Caco-2 (cell line): ENCODE measurements around the gene TBC1D2. TPM values are rescaled to one million over a fixed set of nuclear protein-coding genes. Genes with fewer than 3 reads are reported as not detected.
A peak's percentile ranks its signal among the peaks of the same experiment; 100 is the strongest.

Experiments
- BruUV-seq: library from RNA; stranded (reverse); fragments of 400-500 nt; replicated peaks from 2 replicates; lab custom pipeline; 2021; lab: Mats Ljungman, UMichigan
- CTCF ChIA-PET: fragments of 300-600 bp; sonication (Branson Sonifier 250); formaldehyde crosslinking; loops from one replicate; lab custom pipeline; 2022; ENCODE audit warnings: antibody characterized with exemption; lab: Charles Lee
- POLR2A ChIA-PET: fragments of 300-600 bp; sonication (Branson Sonifier 250); formaldehyde crosslinking; loops from one replicate; lab custom pipeline; 2022; ENCODE audit warnings: antibody characterized with exemption; lab: Charles Lee
- DNase-seq, 2 experiments: peaks; one replicate each; pipeline versions ENCODE4 v3.0.0 to v3.0.0-alpha.2; 2020 to 2022
- H3K27me3 ChIP-seq: replicated peaks from 2 replicates; pipeline ENCODE4 v1.6.0; 2011; ENCODE audit warnings: low read length; ENCODE audit not compliant: control insufficient read depth, insufficient read depth
- H3K36me3 ChIP-seq: 2 replicates; pipeline ENCODE4 v1.5.1; 2011; ENCODE audit warnings: low read length; ENCODE audit not compliant: control insufficient read depth, insufficient read depth
- H3K4me1 ChIP-seq: fragments of 250-450 bp; sonication (Bioruptor Pico); 2 replicates; pipeline ENCODE4 v1.5.1; 2020; ENCODE audit warnings: mild to moderate bottlenecking
- H3K4me3 ChIP-seq: 2 replicates; pipeline ENCODE4 v1.5.1; 2011; ENCODE audit warnings: low read depth, mild to moderate bottlenecking, control low read depth, low read length
- H3K9me3 ChIP-seq: fragments of 250-450 bp; sonication (Bioruptor Pico); 2 replicates; pipeline ENCODE4 v1.5.1; 2020; ENCODE audit warnings: mild to moderate bottlenecking, moderate library complexity
- H3K27ac Mint-ChIP-seq: one replicate; pipeline ENCODE4 v1.8.0; 2022; ENCODE audit warnings: mixed read lengths; ENCODE audit not compliant: unreplicated experiment
- H3K27me3 Mint-ChIP-seq: one replicate; pipeline ENCODE4 v1.8.0; 2022; ENCODE audit warnings: mixed read lengths; ENCODE audit not compliant: insufficient read depth, unreplicated experiment
- H3K36me3 Mint-ChIP-seq: one replicate; pipeline ENCODE4 v1.8.0; 2022; ENCODE audit warnings: mild to moderate bottlenecking, mixed read lengths; ENCODE audit not compliant: insufficient read depth, unreplicated experiment
- H3K4me1 Mint-ChIP-seq: one replicate; pipeline ENCODE4 v1.8.0; 2022; ENCODE audit warnings: low read depth, mixed read lengths; ENCODE audit not compliant: unreplicated experiment
- H3K4me3 Mint-ChIP-seq: one replicate; pipeline ENCODE4 v1.8.0; 2022; ENCODE audit warnings: mild to moderate bottlenecking, moderate library complexity, mixed read lengths; ENCODE audit not compliant: unreplicated experiment
- H3K9me3 Mint-ChIP-seq: one replicate; pipeline ENCODE4 v1.8.0; 2022; ENCODE audit warnings: mixed read lengths; ENCODE audit not compliant: unreplicated experiment
- intact Hi-C: fragments of 100-400 bp; cut with micrococcal nuclease; formaldehyde crosslinking; loops from one replicate; pipeline ENCODE4 v1.10.0; 2022; ENCODE audit not compliant: unreplicated experiment
- total RNA-seq: library from RNA; stranded (reverse); gene quantifications from 2 replicates; pipeline ENCODE4 v1.2.3, GENCODE V29; 2022
- TF ChIP-seq, protein P1 (sequence below), 2 experiments: fragments of 200-600 bp in 1 of 2; IDR thresholded peaks; 1 replicate in 1 of 2; 2 replicates in 1 of 2; pipeline versions ENCODE4 v1.5.1 to v1.8.0; 2011 to 2022; ENCODE audit warnings: antibody characterized with exemption in 1 of 2, control low read depth in 1 of 2, inconsistent platforms in 1 of 2, low read depth in 1 of 2, low read length in 1 of 2, mild to moderate bottlenecking in 1 of 2, moderate library complexity in 1 of 2; ENCODE audit not compliant: insufficient read depth in 1 of 2, severe bottlenecking in 1 of 2, unreplicated experiment in 1 of 2

The TBC1D2 gene
- total RNA-seq, 1 experiment from 2014 or later: 8.5 TPM

DNA sequence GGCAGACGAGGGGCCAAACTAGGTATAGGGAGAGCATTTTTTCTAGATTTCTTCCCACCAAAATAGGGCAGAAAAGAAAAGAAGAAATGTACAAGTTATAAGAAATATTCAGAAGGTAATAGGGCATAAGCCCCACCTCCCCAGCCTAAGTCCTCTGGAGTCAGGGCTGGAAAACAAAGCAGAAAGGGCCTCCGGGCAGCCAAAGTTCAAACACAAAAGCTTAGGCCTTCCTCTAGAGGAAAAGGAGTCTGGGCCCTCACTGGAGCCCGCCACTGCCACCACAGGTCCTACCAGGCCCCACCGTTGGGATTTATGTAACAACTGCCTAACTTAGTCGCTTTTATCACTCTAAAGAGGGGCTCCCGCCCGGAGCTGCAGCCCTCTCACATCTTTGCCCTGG, 27.6 kb downstream of the TBC1D2 start:
- no TSS peak for BruUV-seq

DNA sequence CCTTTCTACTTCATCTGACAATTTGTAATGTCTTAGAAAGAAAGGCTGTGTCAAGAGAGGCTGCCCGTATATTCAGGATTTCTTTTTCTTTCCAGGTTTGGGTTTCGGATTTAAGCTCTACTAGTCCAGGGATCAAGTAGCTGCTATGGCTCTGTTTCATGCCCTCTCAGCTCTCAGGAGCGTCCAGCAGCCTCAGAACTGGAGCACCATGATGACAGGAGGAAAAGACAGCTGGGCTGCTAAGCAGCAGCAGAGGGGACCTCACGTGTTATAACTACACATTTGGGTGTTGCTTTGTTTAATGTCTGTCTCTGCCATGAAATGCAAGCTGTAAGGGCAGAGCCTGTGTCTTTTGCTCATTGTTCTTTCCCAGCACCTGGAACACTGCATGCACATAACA, 28.5 kb downstream of the TBC1D2 start:
- no peak overlapping the region for H3K4me3 Mint-ChIP-seq

More for the DNA sequence above, 27.6 kb downstream of the TBC1D2 start:
- Histone ChIP-seq H3K27me3 (no peaks in the 10 kb centered on the region), H3K4me1 (peaks cover 81% of the 10 kb centered on the region), H3K36me3 (peaks cover 1% of the 10 kb centered on the region; the same call in 1 of the 2 replicates), H3K9me3 (no peaks in the 10 kb centered on the region), H3K4me3 (no peak overlapping the region)
- TF ChIP-seq, protein P1, sequence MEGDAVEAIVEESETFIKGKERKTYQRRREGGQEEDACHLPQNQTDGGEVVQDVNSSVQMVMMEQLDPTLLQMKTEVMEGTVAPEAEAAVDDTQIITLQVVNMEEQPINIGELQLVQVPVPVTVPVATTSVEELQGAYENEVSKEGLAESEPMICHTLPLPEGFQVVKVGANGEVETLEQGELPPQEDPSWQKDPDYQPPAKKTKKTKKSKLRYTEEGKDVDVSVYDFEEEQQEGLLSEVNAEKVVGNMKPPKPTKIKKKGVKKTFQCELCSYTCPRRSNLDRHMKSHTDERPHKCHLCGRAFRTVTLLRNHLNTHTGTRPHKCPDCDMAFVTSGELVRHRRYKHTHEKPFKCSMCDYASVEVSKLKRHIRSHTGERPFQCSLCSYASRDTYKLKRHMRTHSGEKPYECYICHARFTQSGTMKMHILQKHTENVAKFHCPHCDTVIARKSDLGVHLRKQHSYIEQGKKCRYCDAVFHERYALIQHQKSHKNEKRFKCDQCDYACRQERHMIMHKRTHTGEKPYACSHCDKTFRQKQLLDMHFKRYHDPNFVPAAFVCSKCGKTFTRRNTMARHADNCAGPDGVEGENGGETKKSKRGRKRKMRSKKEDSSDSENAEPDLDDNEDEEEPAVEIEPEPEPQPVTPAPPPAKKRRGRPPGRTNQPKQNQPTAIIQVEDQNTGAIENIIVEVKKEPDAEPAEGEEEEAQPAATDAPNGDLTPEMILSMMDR (IDR thresholded peaks at IDR 0.05; ENCODE audit: insufficient read depth in 1 of 2, low read depth in 1 of 2, low read length in 1 of 2, severe bottlenecking in 1 of 2, unreplicated experiment in 1 of 2): no peak
- H3K27ac Mint-ChIP-seq: peak overlapping the region; percentile 66
- H3K27me3 Mint-ChIP-seq: no peaks in the 10 kb centered on the region
- peaks cover 8% of the 10 kb centered on the region for H3K36me3 Mint-ChIP-seq
- ChIA-PET CTCF (interaction anchor here (0.6 kb wide), 1 partner anchor 18 kb away, joined by 11 read pairs; no protein-coding TSS in a partner anchor), POLR2A (interaction anchor here (1.3 kb wide), 1 partner anchor 28 kb away, joined by 4 read pairs; the partner anchor contains the start of gene TBC1D2)
- no peaks in the 10 kb centered on the region for H3K9me3 Mint-ChIP-seq
- intact Hi-C loops: loop anchor here (2.0 kb wide), 1 partner anchor 27 kb away; the partner anchor contains the start of gene TBC1D2
- DNase-seq: peak; percentile 40 to 56
- H3K4me3 Mint-ChIP-seq: peak overlapping the region; percentile 16
- peaks cover 44% of the 10 kb centered on the region for H3K4me1 Mint-ChIP-seq

DNA sequence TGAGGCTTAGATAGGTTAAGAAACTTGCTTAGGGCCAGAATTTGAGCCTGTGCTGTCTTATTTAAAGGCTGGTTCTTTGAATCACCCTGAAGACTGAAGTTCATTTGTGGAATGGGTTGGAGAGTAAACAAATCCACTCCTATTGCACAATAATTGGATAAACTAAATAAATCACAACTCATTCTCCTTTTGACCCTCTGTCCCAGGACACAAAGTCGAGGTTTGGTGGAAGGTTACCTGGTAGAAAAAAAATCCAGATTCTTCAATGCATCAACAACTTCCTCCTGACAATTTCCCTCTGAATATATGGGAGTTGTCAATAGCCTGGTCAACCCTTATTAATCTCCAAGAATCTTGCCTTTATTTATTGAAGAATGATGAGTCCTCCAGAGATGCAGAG, 28.9 kb downstream of the TBC1D2 start:
- CTCF ChIA-PET: no interaction called here
- POLR2A ChIA-PET: no interaction called here
- Histone ChIP-seq H3K4me3 (no peak overlapping the region), H3K27me3 (no peaks in the 10 kb centered on the region), H3K36me3 (no peaks in the 10 kb centered on the region), H3K9me3 (no peaks in the 10 kb centered on the region), H3K4me1 (peaks cover 79% of the 10 kb centered on the region)
- intact Hi-C loops: no loop called here
- H3K9me3 Mint-ChIP-seq: no peaks in the 10 kb centered on the region
- TF ChIP-seq, protein P1 (IDR thresholded peaks at IDR 0.05; ENCODE audit: insufficient read depth in 1 of 2, low read depth in 1 of 2, low read length in 1 of 2, severe bottlenecking in 1 of 2, unreplicated experiment in 1 of 2): no peak
- no peaks in the 10 kb centered on the region for H3K27me3 Mint-ChIP-seq
- no TSS peak for BruUV-seq
- H3K27ac Mint-ChIP-seq: peak overlapping the region; percentile 76
- H3K4me1 Mint-ChIP-seq: peaks cover 46% of the 10 kb centered on the region
- H3K36me3 Mint-ChIP-seq: peaks cover 8% of the 10 kb centered on the region
- H3K4me3 Mint-ChIP-seq: no peak overlapping the region
- no peak for DNase-seq

More for the DNA sequence above, 28.5 kb downstream of the TBC1D2 start:
- no peaks in the 10 kb centered on the region for H3K9me3 ChIP-seq
- CTCF ChIA-PET: no interaction called here
- peak overlapping the region; percentile 76 for H3K27ac Mint-ChIP-seq
- POLR2A ChIA-PET: no interaction called here
- no peak overlapping the region for H3K4me3 ChIP-seq
- no peak for DNase-seq
- H3K27me3 ChIP-seq: no peaks in the 10 kb centered on the region
- intact Hi-C loops: no loop called here
- H3K27me3 Mint-ChIP-seq: no peaks in the 10 kb centered on the region
- BruUV-seq: no TSS peak
- peaks cover 46% of the 10 kb centered on the region for H3K4me1 Mint-ChIP-seq
- no peaks in the 10 kb centered on the region for H3K9me3 Mint-ChIP-seq
- peaks cover 8% of the 10 kb centered on the region for H3K36me3 Mint-ChIP-seq
- TF ChIP-seq, protein P1 (IDR thresholded peaks at IDR 0.05; ENCODE audit: insufficient read depth in 1 of 2, low read depth in 1 of 2, low read length in 1 of 2, severe bottlenecking in 1 of 2, unreplicated experiment in 1 of 2): no peak
- peaks cover 82% of the 10 kb centered on the region for H3K4me1 ChIP-seq
- no peaks in the 10 kb centered on the region for H3K36me3 ChIP-seq
